Transverse colon (tissue), 3 donors: ENCODE data around the gene APOA5.

Experiments
- POLR2A ChIP-seq: fragments of 450-650 bp; IDR thresholded peaks from one replicate; pipeline ENCODE4 v1.6.1; 2016; ENCODE audit warnings: antibody characterized with exemption, mild to moderate bottlenecking, moderate library complexity
- TF ChIP-seq, protein P1 (sequence below), 5 experiments: fragments of 200-600 bp in 3 of 5; fragments of 450-650 bp in 2 of 5; sonication (generic) in 3 of 5; IDR thresholded peaks; 1 replicate in 2 of 5; 2 replicates in 3 of 5; pipeline ENCODE4 v1.5.1; 2016 to 2017; ENCODE audit warnings: antibody characterized with exemption in 5 of 5, inconsistent platforms in 3 of 5, mild to moderate bottlenecking in 2 of 5, moderate library complexity in 1 of 5

DNA sequence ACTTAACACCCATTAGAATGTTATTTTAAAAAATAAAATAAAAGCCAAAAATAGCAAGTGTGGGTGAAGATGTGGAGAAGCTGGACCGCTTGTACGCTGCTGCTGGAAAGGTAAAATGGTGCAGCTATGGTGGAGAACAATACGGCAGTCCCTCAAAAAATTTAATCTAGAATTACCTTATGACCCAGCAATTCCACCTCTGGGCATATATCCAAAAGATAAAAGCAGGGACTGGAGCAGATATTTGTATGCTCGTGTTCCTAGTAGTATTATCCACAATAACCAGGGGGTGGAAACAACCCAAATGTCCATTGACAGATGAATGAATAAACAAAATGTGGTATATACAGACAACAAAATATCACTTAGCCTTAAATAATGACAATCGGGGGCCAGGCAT, 6.1 kb upstream of the APOA5 start:
- TF ChIP-seq, protein P1, sequence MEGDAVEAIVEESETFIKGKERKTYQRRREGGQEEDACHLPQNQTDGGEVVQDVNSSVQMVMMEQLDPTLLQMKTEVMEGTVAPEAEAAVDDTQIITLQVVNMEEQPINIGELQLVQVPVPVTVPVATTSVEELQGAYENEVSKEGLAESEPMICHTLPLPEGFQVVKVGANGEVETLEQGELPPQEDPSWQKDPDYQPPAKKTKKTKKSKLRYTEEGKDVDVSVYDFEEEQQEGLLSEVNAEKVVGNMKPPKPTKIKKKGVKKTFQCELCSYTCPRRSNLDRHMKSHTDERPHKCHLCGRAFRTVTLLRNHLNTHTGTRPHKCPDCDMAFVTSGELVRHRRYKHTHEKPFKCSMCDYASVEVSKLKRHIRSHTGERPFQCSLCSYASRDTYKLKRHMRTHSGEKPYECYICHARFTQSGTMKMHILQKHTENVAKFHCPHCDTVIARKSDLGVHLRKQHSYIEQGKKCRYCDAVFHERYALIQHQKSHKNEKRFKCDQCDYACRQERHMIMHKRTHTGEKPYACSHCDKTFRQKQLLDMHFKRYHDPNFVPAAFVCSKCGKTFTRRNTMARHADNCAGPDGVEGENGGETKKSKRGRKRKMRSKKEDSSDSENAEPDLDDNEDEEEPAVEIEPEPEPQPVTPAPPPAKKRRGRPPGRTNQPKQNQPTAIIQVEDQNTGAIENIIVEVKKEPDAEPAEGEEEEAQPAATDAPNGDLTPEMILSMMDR (IDR thresholded peaks at IDR 0.05) = no peak
- no peak for TF ChIP-seq POLR2A
